Measurements from ENCODE around the gene MED20. TPM values are rescaled to one million over a fixed set of nuclear protein-coding genes. Genes with fewer than 3 reads are reported as not detected.

The MED20 gene
- total RNA-seq, 4 donors from 2014 or later: 15.7 to 18.7 (median 17.0) TPM

DNA sequence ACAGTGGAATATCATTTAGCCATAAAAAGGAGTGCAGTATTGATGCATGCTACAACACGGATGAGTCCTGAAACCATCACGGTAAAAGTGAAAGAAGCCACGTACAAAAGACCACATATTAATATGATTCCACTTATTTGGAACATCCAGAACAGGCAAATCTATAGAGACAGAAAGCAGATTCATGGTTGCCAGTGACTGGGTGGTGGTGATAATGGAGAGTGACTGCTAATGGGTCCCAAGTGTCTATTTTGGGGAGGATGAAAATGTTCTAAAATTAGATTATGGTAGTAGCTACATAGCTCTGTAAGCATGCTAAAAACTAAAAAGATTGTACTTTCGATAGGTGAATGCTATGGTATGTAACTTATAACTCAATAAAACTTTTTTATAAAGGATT is 39.1 kb upstream of the MED20 start:
- H3K27ac ChIP-seq: no peak overlapping the region
- H3K36me3 ChIP-seq: no peaks in the 10 kb centered on the region
- no peak for ATAC-seq
- 95 to 100% methylated on average over 4 of the region's 4 CpGs for WGBS, 2 donors (ENCODE audit: low coverage in 1 of 2)
- no peaks in the 10 kb centered on the region for H3K4me1 ChIP-seq
- TF ChIP-seq POLR2AphosphoS5 (IDR thresholded peaks at IDR 0.05): no peak
- TF ChIP-seq CTCF (IDR thresholded peaks at IDR 0.05): no peak
- no peak for TF ChIP-seq EP300 (IDR thresholded peaks at IDR 0.05)
- no peak for TF ChIP-seq POLR2A (IDR thresholded peaks at IDR 0.05)
- H3K9me3 ChIP-seq: no peaks in the 10 kb centered on the region
- no peak overlapping the region for H3K4me3 ChIP-seq
- no peaks in the 10 kb centered on the region for H3K27me3 ChIP-seq

- no peaks in the 10 kb centered on the region for H3K9me3 ChIP-seq
- TF ChIP-seq CTCF (IDR thresholded peaks at IDR 0.05) (no peak), POLR2A (IDR thresholded peaks at IDR 0.05) (no peak), POLR2AphosphoS5 (IDR thresholded peaks at IDR 0.05) (no peak), EP300 (IDR thresholded peaks at IDR 0.05) (no peak)
- 78 to 96% methylated on average over 3 to 5 of the region's 6 CpGs for WGBS, 2 donors (ENCODE audit: low coverage in 1 of 2)
- ATAC-seq: no peak
- H3K36me3 ChIP-seq: no peaks in the 10 kb centered on the region
- H3K4me3 ChIP-seq: no peak overlapping the region
- no peak overlapping the region for H3K27ac ChIP-seq
- no peaks in the 10 kb centered on the region for H3K27me3 ChIP-seq
- H3K4me1 ChIP-seq: no peaks in the 10 kb centered on the region
Observed at GRCh38 chr6:41958022-41958856, 37.3 kb upstream of the MED20 start.

GRCh38 chr6:41957117-41957516 is 36.2 kb upstream of the MED20 start:
- Histone ChIP-seq H3K4me1 (no peaks in the 10 kb centered on the region), H3K4me3 (no peak overlapping the region), H3K36me3 (no peaks in the 10 kb centered on the region), H3K27me3 (no peaks in the 10 kb centered on the region), H3K9me3 (no peaks in the 10 kb centered on the region), H3K27ac (no peak overlapping the region)
- ATAC-seq: no peak
- WGBS, 2 donors (ENCODE audit: low coverage in 1 of 2): 79 to 86% methylated on average over 2 to 3 of the region's 4 CpGs
- TF ChIP-seq CTCF (IDR thresholded peaks at IDR 0.05) (no peak), POLR2A (IDR thresholded peaks at IDR 0.05) (no peak), EP300 (IDR thresholded peaks at IDR 0.05) (no peak), POLR2AphosphoS5 (IDR thresholded peaks at IDR 0.05) (no peak)

GRCh38 chr6:41955412-41955811 is 34.5 kb upstream of the MED20 start:
- Histone ChIP-seq H3K4me1 (no peaks in the 10 kb centered on the region), H3K36me3 (peaks cover 0 to 4% of the 10 kb centered on the region in 2 donors), H3K4me3 (no peak overlapping the region), H3K9me3 (no peaks in the 10 kb centered on the region), H3K27ac (no peak overlapping the region), H3K27me3 (no peaks in the 10 kb centered on the region)
- 82 to 94% methylated on average over 2 of the region's 2 CpGs for WGBS, 2 donors (ENCODE audit: low coverage in 1 of 2)
- no peak for ATAC-seq
- TF ChIP-seq EP300 (IDR thresholded peaks at IDR 0.05) (no peak), CTCF (IDR thresholded peaks at IDR 0.05) (no peak), POLR2AphosphoS5 (IDR thresholded peaks at IDR 0.05) (no peak), POLR2A (IDR thresholded peaks at IDR 0.05) (no peak)

- no peak for ATAC-seq
- Histone ChIP-seq H3K4me3 (no peak overlapping the region), H3K4me1 (no peaks in the 10 kb centered on the region), H3K27ac (no peak overlapping the region), H3K9me3 (no peaks in the 10 kb centered on the region), H3K27me3 (no peaks in the 10 kb centered on the region), H3K36me3 (peaks cover 0 to 4% of the 10 kb centered on the region in 2 donors)
- no peak for TF ChIP-seq POLR2AphosphoS5 (IDR thresholded peaks at IDR 0.05)
- no peak for TF ChIP-seq CTCF (IDR thresholded peaks at IDR 0.05)
- TF ChIP-seq POLR2A (IDR thresholded peaks at IDR 0.05): no peak
- TF ChIP-seq EP300 (IDR thresholded peaks at IDR 0.05): no peak
- WGBS, 2 donors (ENCODE audit: low coverage in 1 of 2): 94 to 100% methylated on average over 2 of the region's 2 CpGs
Observed at GRCh38 chr6:41954668-41955067, 33.7 kb upstream of the MED20 start.

All from gastroesophageal sphincter (tissue), 4 donors.